ENCODE data around the gene PSMC6.

DNA sequence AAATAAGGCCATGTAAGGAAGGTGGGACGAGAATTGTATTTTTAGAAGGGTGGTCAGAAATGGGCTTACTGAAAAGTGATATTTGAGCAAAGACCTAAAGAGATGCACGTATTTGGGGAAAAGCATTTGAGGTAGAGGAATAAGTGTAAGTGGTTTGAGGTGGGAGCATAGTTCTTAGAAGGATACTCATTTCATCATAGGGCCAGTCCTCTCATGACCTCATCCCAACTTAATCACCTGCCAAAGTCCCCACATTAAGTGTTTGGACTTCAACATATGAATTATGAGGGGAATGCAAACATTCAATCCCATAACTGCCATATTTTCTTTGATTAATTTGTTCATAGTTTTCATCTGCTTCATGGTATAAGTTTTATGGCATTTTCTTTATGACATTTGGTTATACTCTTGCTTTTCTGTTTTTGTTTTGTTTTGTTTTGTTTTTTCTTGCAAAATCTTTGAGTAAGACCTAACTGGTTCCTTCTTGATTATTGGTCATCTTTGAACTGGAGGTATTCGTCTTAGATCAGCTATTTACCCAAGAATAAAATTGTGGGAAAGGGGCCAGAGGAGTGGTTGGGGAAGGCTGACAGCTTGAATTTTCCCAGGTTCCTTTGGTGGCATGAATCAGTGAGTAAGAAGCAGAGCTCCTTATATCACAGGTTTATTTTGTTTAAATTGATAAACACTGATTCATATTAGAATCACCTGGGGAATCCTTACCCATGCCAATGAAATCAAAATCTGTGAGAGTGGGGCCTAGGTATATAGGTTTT, 60.2 kb downstream of the PSMC6 start:
- TF ChIP-seq GATA2 (IDR thresholded peaks at IDR 0.05; ENCODE audit: low read depth, low read length): no peak
- no peak for TF ChIP-seq GATA3 (IDR thresholded peaks at IDR 0.05; ENCODE audit: low read depth, low read length)

Measured in SH-SY5Y (cell line).